WTC11 (cell line): ENCODE results near the gene FMC1. TPM values are rescaled to one million over a fixed set of nuclear protein-coding genes. Genes with fewer than 3 reads are reported as not detected.

Experiments used
- ATAC-seq: fragments of 200-7000 bp; cut with Tn5 transposase; 2 replicates; pipeline ENCODE4 v1.10.0; 2021; ENCODE audit warnings: mild to moderate bottlenecking, moderate library complexity
- CTCF ChIA-PET: fragments of 300-600 bp; sonication (Branson Sonifier 250); formaldehyde crosslinking; loops from one replicate; lab custom pipeline; 2021; ENCODE audit warnings: antibody characterized with exemption; lab: Charles Lee
- POLR2A ChIA-PET: fragments of 350-600 bp; sonication (Branson Sonifier 250); formaldehyde crosslinking; loops from one replicate; lab custom pipeline; 2021; ENCODE audit warnings: antibody characterized with exemption; lab: Charles Lee
- DNase-seq: peaks from one replicate; pipeline ENCODE4 v3.0.0; 2021; ENCODE audit warnings: low spot score
- H3K27ac Mint-ChIP-seq: 2 replicates; pipeline ENCODE4 v1.8.0; 2021; ENCODE audit warnings: mixed read lengths
- H3K27me3 Mint-ChIP-seq: 2 replicates; pipeline ENCODE4 v1.8.0; 2021; ENCODE audit warnings: low read depth, mild to moderate bottlenecking, moderate library complexity, mixed read lengths
- H3K36me3 Mint-ChIP-seq: 2 replicates; pipeline ENCODE4 v1.8.0; 2021; ENCODE audit warnings: mixed read lengths
- H3K4me1 Mint-ChIP-seq: 2 replicates; pipeline ENCODE4 v1.8.0; 2022; ENCODE audit warnings: mixed read lengths
- H3K4me3 Mint-ChIP-seq: 2 replicates; pipeline ENCODE4 v1.8.0; 2021; ENCODE audit warnings: mild to moderate bottlenecking, moderate library complexity, mixed read lengths
- H3K9me3 Mint-ChIP-seq: 2 replicates; pipeline ENCODE4 v1.8.0; 2021; ENCODE audit warnings: mixed read lengths
- ESRRA ChIP-seq: sonication (generic); formaldehyde crosslinking; IDR thresholded peaks from 2 replicates; pipeline ENCODE4 v1.8.1; 2022; ENCODE audit warnings: mild to moderate bottlenecking, missing genetic modification reagents, borderline replicate concordance
- ETV6 ChIP-seq: sonication (generic); formaldehyde crosslinking; IDR thresholded peaks from 2 replicates; pipeline ENCODE4 v1.8.1; 2022; ENCODE audit warnings: mild to moderate bottlenecking, missing genetic modification reagents
- GRHL2 ChIP-seq: fragments of 250-450 bp; sonication (Bioruptor Pico); IDR thresholded peaks from 2 replicates; pipeline ENCODE4 v1.8.0; 2022; ENCODE audit warnings: mild to moderate bottlenecking, moderate library complexity; ENCODE audit not compliant: insufficient replicate concordance, severe bottlenecking
- HMGA2 ChIP-seq: fragments of 250-450 bp; sonication (Bioruptor Pico); IDR thresholded peaks from 2 replicates; pipeline ENCODE4 v1.4.0; 2021; ENCODE audit warnings: mild to moderate bottlenecking, moderate library complexity
- NFYB ChIP-seq: sonication (generic); formaldehyde crosslinking; conservative IDR thresholded peaks from 2 replicates; pipeline ENCODE4 v1.8.0; 2022; ENCODE audit warnings: low read depth, missing genetic modification reagents
- NR2C2 ChIP-seq: sonication (generic); formaldehyde crosslinking; IDR thresholded peaks from 2 replicates; pipeline ENCODE4 v1.8.0; 2022; ENCODE audit warnings: mild to moderate bottlenecking, missing genetic modification reagents
- RELA ChIP-seq: sonication (generic); formaldehyde crosslinking; IDR thresholded peaks from 2 replicates; pipeline ENCODE4 v1.8.1; 2022; ENCODE audit warnings: missing genetic modification reagents, mild to moderate bottlenecking, borderline replicate concordance
- TEAD4 ChIP-seq: sonication (generic); formaldehyde crosslinking; IDR thresholded peaks from 2 replicates; pipeline ENCODE4 v1.8.0; 2022; ENCODE audit warnings: mild to moderate bottlenecking, missing genetic modification reagents
- ZNF138 ChIP-seq: sonication (generic); formaldehyde crosslinking; conservative IDR thresholded peaks from 2 replicates; pipeline ENCODE4 v1.8.1; 2022; ENCODE audit warnings: mild to moderate bottlenecking, moderate library complexity, missing genetic modification reagents
- ZNF423 ChIP-seq: fragments of 250-450 bp; sonication (Bioruptor Pico); IDR thresholded peaks from 2 replicates; pipeline ENCODE4 v2.1.2; 2022; ENCODE audit warnings: mild to moderate bottlenecking, moderate library complexity
- ZNF671 ChIP-seq: fragments of 250-450 bp; sonication (Bioruptor Pico); IDR thresholded peaks from 2 replicates; pipeline ENCODE4 v1.8.0; 2021; ENCODE audit warnings: mild to moderate bottlenecking
- total RNA-seq: library from RNA; stranded (reverse); gene quantifications from 3 replicates; pipeline ENCODE4 v1.2.3, GENCODE V29; 2021
- TF ChIP-seq, protein P1 (sequence below): sonication (generic); formaldehyde crosslinking; IDR thresholded peaks from 2 replicates; pipeline ENCODE4 v1.8.0; 2022; ENCODE audit warnings: mild to moderate bottlenecking, missing genetic modification reagents
- TF ChIP-seq, protein P2 (sequence below): sonication (generic); formaldehyde crosslinking; IDR thresholded peaks from 2 replicates; pipeline ENCODE4 v1.8.1; 2023; ENCODE audit warnings: mild to moderate bottlenecking, missing genetic modification reagents, moderate library complexity
- TF ChIP-seq, protein P3 (sequence below): sonication (generic); formaldehyde crosslinking; conservative IDR thresholded peaks from 2 replicates; pipeline ENCODE4 v1.8.1; 2022; ENCODE audit warnings: mild to moderate bottlenecking, missing genetic modification reagents
- TF ChIP-seq, protein P4 (sequence below): sonication (generic); formaldehyde crosslinking; IDR thresholded peaks from 2 replicates; pipeline ENCODE4 v1.8.1; 2022; ENCODE audit warnings: low read depth, missing genetic modification reagents, borderline replicate concordance
- TF ChIP-seq, protein P5 (sequence below): fragments of 250-450 bp; sonication (Bioruptor Pico); IDR thresholded peaks from 2 replicates; pipeline ENCODE4 v1.9.0; 2021; ENCODE audit warnings: moderate library complexity, mild to moderate bottlenecking, inconsistent platforms, borderline replicate concordance
- TF ChIP-seq, protein P6 (sequence below): sonication (generic); formaldehyde crosslinking; IDR thresholded peaks from 2 replicates; pipeline ENCODE4 v1.8.1; 2022; ENCODE audit warnings: mild to moderate bottlenecking, moderate library complexity, missing genetic modification reagents
- TF ChIP-seq, protein P7 (sequence below): sonication (generic); formaldehyde crosslinking; IDR thresholded peaks from 2 replicates; pipeline ENCODE4 v1.8.0; 2023; ENCODE audit warnings: missing genetic modification reagents, mild to moderate bottlenecking, borderline replicate concordance

FMC1 gene
- total RNA-seq, 1 experiment from 2014 or later: 16.3 TPM

DNA sequence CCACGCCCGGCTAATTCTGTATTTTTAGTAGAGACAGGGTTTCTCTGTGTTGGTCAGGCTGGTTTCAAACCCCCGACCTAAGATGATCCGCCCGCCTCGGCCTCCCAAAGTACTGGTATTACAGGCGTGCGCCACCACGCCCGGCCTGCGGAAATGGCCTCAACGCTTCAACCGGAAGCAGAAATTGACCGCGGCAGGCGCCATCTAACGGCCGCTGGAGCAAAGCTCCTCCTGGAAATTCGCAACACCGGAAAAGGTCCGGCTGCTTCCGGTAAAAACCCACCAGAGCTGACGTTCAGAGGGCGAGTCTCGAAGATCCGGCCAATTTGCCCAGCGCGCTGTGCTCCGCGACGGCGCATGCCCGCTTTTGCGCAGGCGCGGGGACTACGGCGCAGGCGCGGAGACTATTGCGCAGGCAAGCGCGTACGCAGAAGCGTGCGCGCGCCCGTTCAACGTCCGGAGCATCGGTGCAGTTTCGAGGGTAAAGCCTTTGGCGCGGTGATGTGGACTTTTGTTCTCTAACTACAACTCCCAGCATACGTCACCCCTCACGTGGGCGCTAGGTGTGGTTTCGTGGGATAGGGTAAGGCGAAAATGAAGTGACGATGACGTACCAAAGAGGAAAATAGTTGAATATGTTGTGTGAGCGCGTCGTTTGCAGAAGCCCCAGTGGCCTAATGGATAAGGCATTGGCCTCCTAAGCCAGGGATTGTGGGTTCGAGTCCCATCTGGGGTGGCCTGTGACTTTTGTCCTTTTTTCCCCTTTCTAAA lies 915 bp upstream of the FMC1 start (continued):
- TF ChIP-seq, protein P1, sequence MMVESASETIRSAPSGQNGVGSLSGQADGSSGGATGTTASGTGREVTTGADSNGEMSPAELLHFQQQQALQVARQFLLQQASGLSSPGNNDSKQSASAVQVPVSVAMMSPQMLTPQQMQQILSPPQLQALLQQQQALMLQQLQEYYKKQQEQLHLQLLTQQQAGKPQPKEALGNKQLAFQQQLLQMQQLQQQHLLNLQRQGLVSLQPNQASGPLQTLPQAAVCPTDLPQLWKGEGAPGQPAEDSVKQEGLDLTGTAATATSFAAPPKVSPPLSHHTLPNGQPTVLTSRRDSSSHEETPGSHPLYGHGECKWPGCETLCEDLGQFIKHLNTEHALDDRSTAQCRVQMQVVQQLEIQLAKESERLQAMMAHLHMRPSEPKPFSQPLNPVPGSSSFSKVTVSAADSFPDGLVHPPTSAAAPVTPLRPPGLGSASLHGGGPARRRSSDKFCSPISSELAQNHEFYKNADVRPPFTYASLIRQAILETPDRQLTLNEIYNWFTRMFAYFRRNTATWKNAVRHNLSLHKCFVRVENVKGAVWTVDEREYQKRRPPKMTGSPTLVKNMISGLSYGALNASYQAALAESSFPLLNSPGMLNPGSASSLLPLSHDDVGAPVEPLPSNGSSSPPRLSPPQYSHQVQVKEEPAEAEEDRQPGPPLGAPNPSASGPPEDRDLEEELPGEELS (CRISPR knock-in tag): peak; percentile 65; the same call in 1 of the 2 replicates
- TF ChIP-seq ESRRA (CRISPR knock-in tag): no peak
- TF ChIP-seq NR2C2 (CRISPR knock-in tag): 0 out of 2 replicates have a peak, but pooled peaks have one; percentile 19
- TF ChIP-seq, protein P2, sequence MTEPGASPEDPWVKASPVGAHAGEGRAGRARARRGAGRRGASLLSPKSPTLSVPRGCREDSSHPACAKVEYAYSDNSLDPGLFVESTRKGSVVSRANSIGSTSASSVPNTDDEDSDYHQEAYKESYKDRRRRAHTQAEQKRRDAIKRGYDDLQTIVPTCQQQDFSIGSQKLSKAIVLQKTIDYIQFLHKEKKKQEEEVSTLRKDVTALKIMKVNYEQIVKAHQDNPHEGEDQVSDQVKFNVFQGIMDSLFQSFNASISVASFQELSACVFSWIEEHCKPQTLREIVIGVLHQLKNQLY: no peak
- TF ChIP-seq ETV6 (CRISPR knock-in tag): peak; percentile 98
- TF ChIP-seq ZNF138 (CRISPR knock-in tag): no peak
- TF ChIP-seq, protein P3, sequence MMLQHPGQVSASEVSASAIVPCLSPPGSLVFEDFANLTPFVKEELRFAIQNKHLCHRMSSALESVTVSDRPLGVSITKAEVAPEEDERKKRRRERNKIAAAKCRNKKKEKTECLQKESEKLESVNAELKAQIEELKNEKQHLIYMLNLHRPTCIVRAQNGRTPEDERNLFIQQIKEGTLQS: no peak

DNA sequence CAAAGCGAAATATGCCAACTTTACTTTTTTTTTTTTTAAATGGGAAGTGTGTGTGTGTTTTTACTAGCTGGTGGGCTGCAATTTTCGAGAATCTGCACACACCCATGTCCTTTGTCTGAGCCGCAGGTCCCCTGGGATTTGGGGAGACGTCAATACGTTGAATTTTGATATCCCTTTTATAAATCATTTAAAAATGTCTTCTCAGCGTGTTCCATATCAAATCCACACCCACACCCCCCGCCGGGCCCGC lies 404 bp upstream of the FMC1 start:
- H3K27ac Mint-ChIP-seq: peak overlapping the region; percentile 99
- H3K4me1 Mint-ChIP-seq: peaks cover 7% of the 10 kb centered on the region
- ATAC-seq (no peak), DNase-seq (no peak)
- no peak for TF ChIP-seq ZNF671 (CRISPR knock-in tag)
- no peak for TF ChIP-seq GRHL2 (CRISPR knock-in tag)
- no peak for TF ChIP-seq NR2C2 (CRISPR knock-in tag)
- TF ChIP-seq, protein P4, sequence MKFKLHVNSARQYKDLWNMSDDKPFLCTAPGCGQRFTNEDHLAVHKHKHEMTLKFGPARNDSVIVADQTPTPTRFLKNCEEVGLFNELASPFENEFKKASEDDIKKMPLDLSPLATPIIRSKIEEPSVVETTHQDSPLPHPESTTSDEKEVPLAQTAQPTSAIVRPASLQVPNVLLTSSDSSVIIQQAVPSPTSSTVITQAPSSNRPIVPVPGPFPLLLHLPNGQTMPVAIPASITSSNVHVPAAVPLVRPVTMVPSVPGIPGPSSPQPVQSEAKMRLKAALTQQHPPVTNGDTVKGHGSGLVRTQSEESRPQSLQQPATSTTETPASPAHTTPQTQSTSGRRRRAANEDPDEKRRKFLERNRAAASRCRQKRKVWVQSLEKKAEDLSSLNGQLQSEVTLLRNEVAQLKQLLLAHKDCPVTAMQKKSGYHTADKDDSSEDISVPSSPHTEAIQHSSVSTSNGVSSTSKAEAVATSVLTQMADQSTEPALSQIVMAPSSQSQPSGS (CRISPR knock-in tag): no peak
- no peak for TF ChIP-seq HMGA2 (CRISPR knock-in tag)
- TF ChIP-seq, protein P5, sequence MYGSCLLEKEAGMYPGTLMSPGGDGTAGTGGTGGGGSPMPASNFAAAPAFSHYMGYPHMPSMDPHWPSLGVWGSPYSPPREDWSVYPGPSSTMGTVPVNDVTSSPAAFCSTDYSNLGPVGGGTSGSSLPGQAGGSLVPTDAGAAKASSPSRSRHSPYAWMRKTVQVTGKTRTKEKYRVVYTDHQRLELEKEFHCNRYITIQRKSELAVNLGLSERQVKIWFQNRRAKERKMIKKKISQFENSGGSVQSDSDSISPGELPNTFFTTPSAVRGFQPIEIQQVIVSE (CRISPR knock-in tag): no peak
- no peak for TF ChIP-seq TEAD4
- TF ChIP-seq ZNF423 (CRISPR knock-in tag): no peak
- no peak for TF ChIP-seq RELA (CRISPR knock-in tag)
- TF ChIP-seq, protein P6, sequence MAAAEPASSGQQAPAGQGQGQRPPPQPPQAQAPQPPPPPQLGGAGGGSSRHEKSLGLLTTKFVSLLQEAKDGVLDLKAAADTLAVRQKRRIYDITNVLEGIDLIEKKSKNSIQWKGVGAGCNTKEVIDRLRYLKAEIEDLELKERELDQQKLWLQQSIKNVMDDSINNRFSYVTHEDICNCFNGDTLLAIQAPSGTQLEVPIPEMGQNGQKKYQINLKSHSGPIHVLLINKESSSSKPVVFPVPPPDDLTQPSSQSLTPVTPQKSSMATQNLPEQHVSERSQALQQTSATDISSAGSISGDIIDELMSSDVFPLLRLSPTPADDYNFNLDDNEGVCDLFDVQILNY (CRISPR knock-in tag): no peak
- H3K4me3 Mint-ChIP-seq: peak overlapping the region; percentile 92
- POLR2A ChIA-PET: interaction anchor here (1.8 kb wide), 1 partner anchor 19 kb away, joined by 12 read pairs; the partner anchor contains the start of gene LUC7L2
- H3K36me3 Mint-ChIP-seq: peaks cover 13% of the 10 kb centered on the region
- H3K27me3 Mint-ChIP-seq: peaks cover 9% of the 10 kb centered on the region
- CTCF ChIA-PET: interaction anchor here (0.7 to 2.1 kb wide), 4 partner anchors 11 to 28 kb away, joined by 3 to 20 read pairs (median 5); no protein-coding TSS in a partner anchor
- peaks cover 10% of the 10 kb centered on the region for H3K9me3 Mint-ChIP-seq

DNA sequence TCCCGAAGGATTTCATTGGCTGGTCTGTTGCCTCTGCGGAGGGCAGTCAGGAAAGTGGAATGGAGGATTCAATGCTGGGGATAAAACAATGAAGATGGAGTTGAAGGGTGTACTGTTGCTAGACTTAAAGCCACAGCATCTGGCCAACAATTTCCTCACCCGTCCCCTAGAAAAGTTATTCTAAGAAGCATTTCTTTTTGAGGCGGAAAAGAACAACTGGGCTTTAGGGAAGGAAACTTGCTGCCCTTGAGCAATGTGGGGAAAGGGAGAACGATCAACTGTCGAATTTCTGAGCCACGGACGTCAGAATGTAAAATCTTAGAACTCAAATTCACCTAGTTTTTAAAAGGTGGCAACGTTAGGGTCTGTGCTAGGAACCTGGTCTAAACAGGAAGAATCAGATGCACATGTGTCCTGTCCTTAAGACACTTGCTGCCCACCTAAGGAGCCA lies 664 bp downstream of the FMC1 start:
- POLR2A ChIA-PET: interaction anchor here (2.1 kb wide), 1 partner anchor 18 kb away, joined by 4 read pairs; the partner anchor contains the start of gene LUC7L2
- Mint-ChIP-seq H3K27ac (peak overlapping the region; percentile 99), H3K36me3 (peaks cover 15% of the 10 kb centered on the region), H3K4me3 (peak overlapping the region; percentile 92), H3K9me3 (peaks cover 10% of the 10 kb centered on the region), H3K4me1 (peaks cover 7% of the 10 kb centered on the region)
- CTCF ChIA-PET: no interaction called here
- ATAC-seq (no peak), DNase-seq (no peak)
- TF ChIP-seq, protein P7, sequence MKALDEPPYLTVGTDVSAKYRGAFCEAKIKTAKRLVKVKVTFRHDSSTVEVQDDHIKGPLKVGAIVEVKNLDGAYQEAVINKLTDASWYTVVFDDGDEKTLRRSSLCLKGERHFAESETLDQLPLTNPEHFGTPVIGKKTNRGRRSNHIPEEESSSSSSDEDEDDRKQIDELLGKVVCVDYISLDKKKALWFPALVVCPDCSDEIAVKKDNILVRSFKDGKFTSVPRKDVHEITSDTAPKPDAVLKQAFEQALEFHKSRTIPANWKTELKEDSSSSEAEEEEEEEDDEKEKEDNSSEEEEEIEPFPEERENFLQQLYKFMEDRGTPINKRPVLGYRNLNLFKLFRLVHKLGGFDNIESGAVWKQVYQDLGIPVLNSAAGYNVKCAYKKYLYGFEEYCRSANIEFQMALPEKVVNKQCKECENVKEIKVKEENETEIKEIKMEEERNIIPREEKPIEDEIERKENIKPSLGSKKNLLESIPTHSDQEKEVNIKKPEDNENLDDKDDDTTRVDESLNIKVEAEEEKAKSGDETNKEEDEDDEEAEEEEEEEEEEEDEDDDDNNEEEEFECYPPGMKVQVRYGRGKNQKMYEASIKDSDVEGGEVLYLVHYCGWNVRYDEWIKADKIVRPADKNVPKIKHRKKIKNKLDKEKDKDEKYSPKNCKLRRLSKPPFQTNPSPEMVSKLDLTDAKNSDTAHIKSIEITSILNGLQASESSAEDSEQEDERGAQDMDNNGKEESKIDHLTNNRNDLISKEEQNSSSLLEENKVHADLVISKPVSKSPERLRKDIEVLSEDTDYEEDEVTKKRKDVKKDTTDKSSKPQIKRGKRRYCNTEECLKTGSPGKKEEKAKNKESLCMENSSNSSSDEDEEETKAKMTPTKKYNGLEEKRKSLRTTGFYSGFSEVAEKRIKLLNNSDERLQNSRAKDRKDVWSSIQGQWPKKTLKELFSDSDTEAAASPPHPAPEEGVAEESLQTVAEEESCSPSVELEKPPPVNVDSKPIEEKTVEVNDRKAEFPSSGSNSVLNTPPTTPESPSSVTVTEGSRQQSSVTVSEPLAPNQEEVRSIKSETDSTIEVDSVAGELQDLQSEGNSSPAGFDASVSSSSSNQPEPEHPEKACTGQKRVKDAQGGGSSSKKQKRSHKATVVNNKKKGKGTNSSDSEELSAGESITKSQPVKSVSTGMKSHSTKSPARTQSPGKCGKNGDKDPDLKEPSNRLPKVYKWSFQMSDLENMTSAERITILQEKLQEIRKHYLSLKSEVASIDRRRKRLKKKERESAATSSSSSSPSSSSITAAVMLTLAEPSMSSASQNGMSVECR: 0 out of 2 replicates have a peak, but pooled peaks have one; percentile 2
- TF ChIP-seq ZNF671 (CRISPR knock-in tag) (no peak), NFYB (peak; percentile 88)
- TF ChIP-seq, all 79 proteins: peak for 2
- H3K27me3 Mint-ChIP-seq: peaks cover 9% of the 10 kb centered on the region
